Measurements from ENCODE around the gene CA6. TPM values are rescaled to one million over a fixed set of nuclear protein-coding genes. Genes with fewer than 3 reads are reported as not detected.

The CA6 gene
- total and polyA plus RNA-seq, 4 donors: 0.03 TPM; not detected in 3

- WGBS, 2 donors: 75 to 77% methylated on average over 6 of the region's 6 CpGs
- Histone ChIP-seq H3K36me3 (ENCODE audit: control insufficient read depth in 4 of 4, insufficient read depth in 4 of 4, low read length in 4 of 4) (no peaks in the 10 kb centered on the region), H3K9me3 (ENCODE audit: control insufficient read depth in 4 of 4, insufficient read depth in 3 of 4, low read length in 3 of 4) (peaks cover 0 to 5% (median 0%) of the 10 kb centered on the region in 4 donors), H3K9ac (ENCODE audit: insufficient read depth in 1 of 2, low read length in 2 of 2) (no peak overlapping the region), H3K4me3 (no peak overlapping the region), H3K27me3 (ENCODE audit: control insufficient read depth in 3 of 3, insufficient read depth in 3 of 3, low read length in 2 of 3) (no peaks in the 10 kb centered on the region), H3K4me1 (ENCODE audit: control insufficient read depth in 5 of 5, insufficient read depth in 5 of 5, low read length in 5 of 5) (peaks cover 0 to 5% (median 0%) of the 10 kb centered on the region in 5 donors), H3K27ac (ENCODE audit: low read depth in 1 of 2, low read length in 1 of 2) (no peak overlapping the region)
- no peak for TF ChIP-seq CTCF (IDR thresholded peaks at IDR 0.05; ENCODE audit: control extremely low read depth, extremely low read depth)
- no peak for ATAC-seq (ENCODE audit: insufficient read depth, low FRiP score)
- DNase-seq: no peak
These were observed 34.8 kb upstream of the CA6 start for GRCh38 chr1:8910914-8911313.

- no peak for TF ChIP-seq CTCF (IDR thresholded peaks at IDR 0.05; ENCODE audit: control extremely low read depth, extremely low read depth)
- 79 to 81% methylated on average over 13 to 16 of the region's 17 CpGs for WGBS, 2 donors
- no peaks in the 10 kb centered on the region for H3K27me3 ChIP-seq (ENCODE audit: control insufficient read depth in 3 of 3, insufficient read depth in 3 of 3, low read length in 2 of 3)
- H3K9ac ChIP-seq (ENCODE audit: insufficient read depth in 1 of 2, low read length in 2 of 2): no peak overlapping the region
- no peak for ATAC-seq (ENCODE audit: insufficient read depth, low FRiP score)
- peak overlapping the region in 1 of 2 donors; percentile 18 for H3K27ac ChIP-seq (ENCODE audit: low read depth in 1 of 2, low read length in 1 of 2)
- no peaks in the 10 kb centered on the region for H3K36me3 ChIP-seq (ENCODE audit: control insufficient read depth in 4 of 4, insufficient read depth in 4 of 4, low read length in 4 of 4)
- peaks cover 0 to 5% (median 0%) of the 10 kb centered on the region in 5 donors for H3K4me1 ChIP-seq (ENCODE audit: control insufficient read depth in 5 of 5, insufficient read depth in 5 of 5, low read length in 5 of 5)
- H3K4me3 ChIP-seq: no peak overlapping the region
- peaks cover 0 to 5% (median 0%) of the 10 kb centered on the region in 4 donors for H3K9me3 ChIP-seq (ENCODE audit: control insufficient read depth in 4 of 4, insufficient read depth in 3 of 4, low read length in 3 of 4)
- DNase-seq: no peak
These were observed 34.0 kb upstream of the CA6 start for GRCh38 chr1:8911416-8912309.

GRCh38 chr1:8913457-8913856 lies 32.2 kb upstream of the CA6 start:
- no peaks in the 10 kb centered on the region for H3K27me3 ChIP-seq (ENCODE audit: control insufficient read depth in 3 of 3, insufficient read depth in 3 of 3, low read length in 2 of 3)
- no peak overlapping the region for H3K4me3 ChIP-seq
- TF ChIP-seq CTCF (IDR thresholded peaks at IDR 0.05; ENCODE audit: control extremely low read depth, extremely low read depth): no peak
- WGBS, 2 donors: 84 to 88% methylated on average over 9 of the region's 9 CpGs
- no peak overlapping the region for H3K9ac ChIP-seq (ENCODE audit: insufficient read depth in 1 of 2, low read length in 2 of 2)
- H3K27ac ChIP-seq (ENCODE audit: low read depth in 1 of 2, low read length in 1 of 2): no peak overlapping the region
- ATAC-seq (ENCODE audit: insufficient read depth, low FRiP score): no peak
- H3K4me1 ChIP-seq (ENCODE audit: control insufficient read depth in 5 of 5, insufficient read depth in 5 of 5, low read length in 5 of 5): peaks cover 0 to 2% (median 0%) of the 10 kb centered on the region in 5 donors
- H3K9me3 ChIP-seq (ENCODE audit: control insufficient read depth in 4 of 4, insufficient read depth in 3 of 4, low read length in 3 of 4): peaks cover 0 to 5% (median 0%) of the 10 kb centered on the region in 4 donors
- peak in 1 of 3 donors; percentile 22 for DNase-seq
- H3K36me3 ChIP-seq (ENCODE audit: control insufficient read depth in 4 of 4, insufficient read depth in 4 of 4, low read length in 4 of 4): no peaks in the 10 kb centered on the region

Data from lung (tissue), 12 donors.